Smooth muscle cell (in vitro differentiated cells): ENCODE measurements around the gene ADARB2. TPM values are rescaled to one million over a fixed set of nuclear protein-coding genes. Genes with fewer than 3 reads are reported as not detected.

Source experiments
- DNase-seq: peaks from one replicate; lab custom pipeline; 2025; ENCODE audit not compliant: unreplicated experiment; lab: John Stamatoyannopoulos, UW
- H2AFZ ChIP-seq: fragments of 200-600 bp; sonication (generic); 2 replicates; pipeline ENCODE4 v1.6.0; 2016; ENCODE audit warnings: antibody characterized with exemption, low read depth, mild to moderate bottlenecking
- H3F3A ChIP-seq: fragments of 200-600 bp; sonication (generic); 2 replicates; pipeline ENCODE4 v1.6.0; 2017; ENCODE audit warnings: antibody characterized with exemption, low read depth
- H3K27ac ChIP-seq: fragments of 200-600 bp; sonication (generic); 2 replicates; pipeline ENCODE4 v1.5.1; 2016; ENCODE audit warnings: low read depth, mild to moderate bottlenecking
- H3K27me3 ChIP-seq: fragments of 200-600 bp; sonication (generic); 2 replicates; pipeline ENCODE4 v1.6.1; 2016; ENCODE audit warnings: low read depth, mild to moderate bottlenecking
- H3K36me3 ChIP-seq: fragments of 200-600 bp; sonication (generic); 2 replicates; pipeline ENCODE4 v1.5.1; 2016; ENCODE audit warnings: low read depth
- H3K4me1 ChIP-seq: fragments of 200-600 bp; sonication (generic); 2 replicates; pipeline ENCODE4 v1.5.1; 2016; ENCODE audit warnings: low read depth
- H3K4me2 ChIP-seq: fragments of 200-600 bp; sonication (generic); 2 replicates; pipeline ENCODE4 v1.6.0; 2016; ENCODE audit warnings: mild to moderate bottlenecking
- H3K4me3 ChIP-seq: fragments of 200-600 bp; sonication (generic); 2 replicates; pipeline ENCODE4 v1.5.1; 2016; ENCODE audit warnings: mild to moderate bottlenecking
- H3K79me2 ChIP-seq: fragments of 200-600 bp; sonication (generic); 2 replicates; pipeline ENCODE4 v1.6.0; 2016; ENCODE audit warnings: low read depth, mild to moderate bottlenecking
- H3K9ac ChIP-seq: fragments of 200-600 bp; sonication (generic); 2 replicates; pipeline ENCODE4 v1.6.0; 2016; ENCODE audit warnings: low read depth
- H3K9me3 ChIP-seq: fragments of 200-600 bp; sonication (generic); replicated peaks from 2 replicates; pipeline ENCODE4 v1.5.1; 2016; ENCODE audit warnings: low read depth
- H4K20me1 ChIP-seq: fragments of 200-600 bp; sonication (generic); 2 replicates; pipeline ENCODE4 v1.6.0; 2016; ENCODE audit warnings: low read depth
- CTCF ChIP-seq: fragments of 200-600 bp; sonication (generic); IDR thresholded peaks from 2 replicates; pipeline ENCODE4 v1.5.1; 2017; ENCODE audit warnings: borderline replicate concordance, mild to moderate bottlenecking, antibody characterized with exemption; ENCODE audit not compliant: insufficient read depth, poor library complexity, severe bottlenecking
- WGBS: methylation state at CpG from one replicate; pipeline ENCODE4 v1.1.7; 2016; ENCODE audit warnings: low lambda C conversion rate; 5-methylcytosine and 5-hydroxymethylcytosine counted together
- polyA plus RNA-seq: library from polyadenylated mRNA; unstranded; fragments of >200 nt; fragmentation: Nextera tagmentation; extraction: Ambion mirVana; gene quantifications from 2 replicates; pipeline ENCODE4 v1.2.1, GENCODE V29; 2016
- total RNA-seq: library from RNA; depleted of rRNA; stranded (reverse); fragments of >200 nt; gene quantifications from 2 replicates; pipeline ENCODE4 v1.2.3, GENCODE V29; 2014

Gene ADARB2
- total and polyA plus RNA-seq, 2 experiments from 2014 or later = 0.13 to 0.39 TPM

- Histone ChIP-seq H3K79me2 (no peaks in the 10 kb centered on the region), H3K4me1 (no peaks in the 10 kb centered on the region), H3K9me3 (no peaks in the 10 kb centered on the region), H2AFZ (no peak overlapping the region), H3K4me2 (no peak overlapping the region), H3K27ac (no peak overlapping the region), H3K36me3 (no peaks in the 10 kb centered on the region), H4K20me1 (no peaks in the 10 kb centered on the region), H3F3A (no peaks in the 10 kb centered on the region), H3K27me3 (no peaks in the 10 kb centered on the region), H3K9ac (no peak overlapping the region), H3K4me3 (no peak overlapping the region)
- TF ChIP-seq CTCF = no peak
- DNase-seq = no peak
- 91% methylated on average over 7 of the region's 8 CpGs for WGBS
These were observed 527.9 kb downstream of the ADARB2 start for GRCh38 chr10:1209355-1209979.

- no peaks in the 10 kb centered on the region for H3K27me3 ChIP-seq
- H3K36me3 ChIP-seq = no peaks in the 10 kb centered on the region
- no peaks in the 10 kb centered on the region for H4K20me1 ChIP-seq
- H3K79me2 ChIP-seq = no peaks in the 10 kb centered on the region
- H3K9ac ChIP-seq = no peak overlapping the region
- no peaks in the 10 kb centered on the region for H3K9me3 ChIP-seq
- no peak overlapping the region for H3K4me3 ChIP-seq
- no peak overlapping the region for H3K27ac ChIP-seq
- H3K4me2 ChIP-seq = no peak overlapping the region
- H3F3A ChIP-seq = no peaks in the 10 kb centered on the region
- H3K4me1 ChIP-seq = no peaks in the 10 kb centered on the region
- WGBS = 90% methylated on average over 11 of the region's 20 CpGs
- DNase-seq = no peak
- H2AFZ ChIP-seq = no peak overlapping the region
- TF ChIP-seq CTCF = no peak
These were observed 528.7 kb downstream of the ADARB2 start for GRCh38 chr10:1208366-1209311.

GRCh38 chr10:1206601-1207000 is 530.7 kb downstream of the ADARB2 start:
- Histone ChIP-seq H3F3A (no peaks in the 10 kb centered on the region), H4K20me1 (no peaks in the 10 kb centered on the region), H3K4me2 (no peak overlapping the region), H3K27ac (no peak overlapping the region), H3K4me3 (no peak overlapping the region), H3K36me3 (no peaks in the 10 kb centered on the region), H3K4me1 (no peaks in the 10 kb centered on the region), H3K27me3 (no peaks in the 10 kb centered on the region), H3K9me3 (no peaks in the 10 kb centered on the region), H2AFZ (no peak overlapping the region), H3K9ac (no peak overlapping the region), H3K79me2 (no peaks in the 10 kb centered on the region)
- no peak for TF ChIP-seq CTCF
- 94% methylated on average over 19 of the region's 19 CpGs for WGBS
- DNase-seq = no peak
